HCT116 (cell line): ENCODE results near the gene KLHDC9. TPM values are rescaled to one million over a fixed set of nuclear protein-coding genes. Genes with fewer than 3 reads are reported as not detected.
A peak's percentile ranks its signal among the peaks of the same experiment; 100 is the strongest.

ENCODE experiments used
- ATAC-seq: fragments of 200-7000 bp; cut with Tn5 transposase; 2 replicates; pipeline ENCODE4 v1.9.1; 2020; ENCODE audit warnings: mild to moderate bottlenecking, moderate library complexity
- BruUV-seq: library from RNA; stranded (reverse); fragments of 400-500 nt; replicated peaks from 2 replicates; lab custom pipeline; 2021; lab: Mats Ljungman, UMichigan
- CTCF ChIA-PET: fragments of 300-600 bp; sonication (Branson Sonifier 250); formaldehyde crosslinking; loops from one replicate; lab custom pipeline; 2021; ENCODE audit warnings: antibody characterized with exemption; lab: Charles Lee
- POLR2A ChIA-PET: fragments of 300-600, 350-600 bp; sonication (Branson Sonifier 250); formaldehyde crosslinking; loops from one replicate; lab custom pipeline; 2021; ENCODE audit warnings: antibody characterized with exemption; lab: Charles Lee
- RAD21 ChIA-PET, 2 experiments: fragments of 300-600 bp; sonication (Branson Sonifier 250); formaldehyde crosslinking; loops; one replicate each; lab custom pipeline; 2023; ENCODE audit warnings: low total read pairs in 2 of 2; ENCODE audit not compliant: uncharacterized antibody in 2 of 2, unreplicated experiment in 2 of 2, low non-redundant PET in 1 of 2; lab: Charles Lee
- DNase-seq: peaks from one replicate; pipeline ENCODE4 v3.0.0-alpha.2; 2010; ENCODE audit warnings: low read depth, low spot score
- H2AFZ ChIP-seq: fragments of 200-600 bp; shearing (Covaris generic), sonication (generic); 2 replicates; pipeline ENCODE4 v1.6.1; 2017; ENCODE audit warnings: low read depth, mixed run types, mixed read lengths, antibody characterized with exemption, low read length; ENCODE audit not compliant: poor library complexity, severe bottlenecking
- H3K27ac ChIP-seq: 2 replicates; pipeline ENCODE4 v1.5.1; 2012; ENCODE audit warnings: low read depth, low read length
- H3K27me3 ChIP-seq: fragments of 200-600 bp; sonication (generic); 2 replicates; pipeline ENCODE4 v1.6.1; 2016; ENCODE audit warnings: mixed run types, low read length, mixed read lengths; ENCODE audit not compliant: insufficient read depth
- H3K36me3 ChIP-seq, 2 experiments: fragments of 200-500 bp in 1 of 2; fragments of 200-600 bp in 1 of 2; sonication (Bioruptor generic) in 1 of 2; sonication (generic) in 1 of 2; 2 replicates each; pipeline versions ENCODE4 v1.5.1 to v1.6.1; 2014 to 2016; ENCODE audit warnings: low read length in 2 of 2, inconsistent platforms in 1 of 2, mixed read lengths in 1 of 2, mixed run types in 1 of 2; ENCODE audit not compliant: insufficient read depth in 2 of 2, control insufficient read depth in 1 of 2
- H3K4me1 ChIP-seq, 2 experiments: fragments of 200-600 bp in 1 of 2; sonication (generic) in 1 of 2; 2 replicates each; pipeline versions ENCODE4 v1.5.1 to v1.6.1; 2012 to 2017; ENCODE audit warnings: low read length in 2 of 2, inconsistent platforms in 1 of 2, mild to moderate bottlenecking in 1 of 2, mixed read lengths in 1 of 2, mixed run types in 1 of 2, moderate library complexity in 1 of 2; ENCODE audit not compliant: insufficient read depth in 2 of 2, control insufficient read depth in 1 of 2
- H3K4me2 ChIP-seq: fragments of 200-600 bp; sonication (generic); 2 replicates; pipeline ENCODE4 v1.6.1; 2017; ENCODE audit warnings: mixed run types, low read length, mixed read lengths
- H3K4me3 ChIP-seq, 2 experiments: fragments of 200-600 bp in 1 of 2; sonication (generic) in 1 of 2; replicated peaks in 1 of 2; 2 replicates each; pipeline ENCODE4 v1.5.1; 2011 to 2016; ENCODE audit warnings: low read length in 2 of 2, control low read depth in 1 of 2, low read depth in 1 of 2, mild to moderate bottlenecking in 1 of 2, mixed read lengths in 1 of 2, mixed run types in 1 of 2
- H3K79me2 ChIP-seq: fragments of 200-600 bp; sonication (generic); 2 replicates; pipeline ENCODE4 v1.6.1; 2017; ENCODE audit warnings: mild to moderate bottlenecking, mixed run types, low read length, moderate library complexity, mixed read lengths; ENCODE audit not compliant: insufficient read depth
- H3K9ac ChIP-seq: fragments of 200-600 bp; sonication (generic); 2 replicates; pipeline ENCODE4 v1.6.1; 2016; ENCODE audit warnings: low read length, mixed read lengths
- H3K9me2 ChIP-seq: fragments of 200-600 bp; sonication (generic), shearing (Covaris generic); 2 replicates; pipeline ENCODE4 v1.6.1; 2017; ENCODE audit warnings: mixed run types, mild to moderate bottlenecking, moderate library complexity; ENCODE audit not compliant: insufficient read depth
- H3K9me3 ChIP-seq, 2 experiments: fragments of 200-500 bp in 1 of 2; fragments of 200-600 bp in 1 of 2; sonication (Bioruptor generic) in 1 of 2; sonication (generic) in 1 of 2; 2 replicates each; pipeline ENCODE4 v1.6.1; 2014 to 2017; ENCODE audit warnings: low read length in 2 of 2, mixed read lengths in 2 of 2, inconsistent platforms in 1 of 2, low read depth in 1 of 2, mild to moderate bottlenecking in 1 of 2, mixed run types in 1 of 2, moderate library complexity in 1 of 2; ENCODE audit not compliant: control insufficient read depth in 1 of 2, insufficient read depth in 1 of 2
- H4K20me1 ChIP-seq: fragments of 200-600 bp; sonication (generic), shearing (Covaris generic); 2 replicates; pipeline ENCODE4 v1.6.1; 2017; ENCODE audit warnings: mixed run types, mild to moderate bottlenecking, moderate library complexity; ENCODE audit not compliant: insufficient read depth
- CBX3 ChIP-seq: IDR thresholded peaks from 2 replicates; pipeline ENCODE4 v1.6.1; 2012; ENCODE audit warnings: low read depth
- RAD21 ChIP-seq: IDR thresholded peaks from 2 replicates; pipeline ENCODE4 v1.6.1; 2012; ENCODE audit warnings: low read depth, mild to moderate bottlenecking
- REST ChIP-seq: IDR thresholded peaks from 2 replicates; pipeline ENCODE4 v1.6.1; 2012; ENCODE audit warnings: low read depth
- ZFX ChIP-seq: fragments of 450-650 bp; IDR thresholded peaks from 2 replicates; pipeline ENCODE4 v1.6.1; 2017
- ZNF274 ChIP-seq: fragments of 200-500 bp; sonication (Bioruptor generic); IDR thresholded peaks from 2 replicates; pipeline ENCODE4 v1.6.1; 2014; ENCODE audit warnings: mild to moderate bottlenecking, low read depth, low read length, inconsistent platforms
- intact Hi-C: fragments of 100-400 bp; cut with micrococcal nuclease; formaldehyde crosslinking; loops from 2 replicates; pipeline ENCODE4 v1.10.0; 2022
- total RNA-seq: library from RNA; stranded (reverse); gene quantifications from one replicate; pipeline ENCODE4 v1.2.1, GENCODE V29; 2021; ENCODE audit not compliant: unreplicated experiment

KLHDC9 gene
- total RNA-seq, 1 experiment from 2014 or later, result 1.4 TPM

- intact Hi-C loops, result no loop called here
- 0 out of 2 replicates have a peak, but pooled peaks have one; percentile 13 for TF ChIP-seq ZFX
- TF ChIP-seq RAD21, result no peak
- TF ChIP-seq CBX3, result no peak
- no peak for TF ChIP-seq ZNF274
- no peak for TF ChIP-seq REST
- peaks cover 34 to 68% of the 10 kb centered on the region in 2 experiments for H3K4me1 ChIP-seq
- ChIA-PET RAD21 (no interaction called here), CTCF (no interaction called here), POLR2A (interaction anchor here (1.2 kb wide), 1 partner anchor 31 kb away, joined by 3 read pairs; no protein-coding TSS in a partner anchor)
- ATAC-seq (no peak), DNase-seq (no peak)
- H3K79me2 ChIP-seq, result no peaks in the 10 kb centered on the region
- no TSS peak for BruUV-seq
- H3K9me3 ChIP-seq, result no peaks in the 10 kb centered on the region
- H2AFZ ChIP-seq, result no peak overlapping the region
- no peaks in the 10 kb centered on the region for H3K9me2 ChIP-seq
- no peak overlapping the region for H3K4me3 ChIP-seq
- no peak overlapping the region for H3K27ac ChIP-seq
- H4K20me1 ChIP-seq, result no peaks in the 10 kb centered on the region
- no peaks in the 10 kb centered on the region for H3K36me3 ChIP-seq
- H3K27me3 ChIP-seq, result no peaks in the 10 kb centered on the region
- no peak overlapping the region for H3K9ac ChIP-seq
- peak overlapping the region; percentile 73 for H3K4me2 ChIP-seq
These were observed 17.4 kb upstream of the KLHDC9 start for GRCh38 chr1:161080441-161081405.
